ENCODE results near the gene ZFR2.

Gene ZFR2

DNA sequence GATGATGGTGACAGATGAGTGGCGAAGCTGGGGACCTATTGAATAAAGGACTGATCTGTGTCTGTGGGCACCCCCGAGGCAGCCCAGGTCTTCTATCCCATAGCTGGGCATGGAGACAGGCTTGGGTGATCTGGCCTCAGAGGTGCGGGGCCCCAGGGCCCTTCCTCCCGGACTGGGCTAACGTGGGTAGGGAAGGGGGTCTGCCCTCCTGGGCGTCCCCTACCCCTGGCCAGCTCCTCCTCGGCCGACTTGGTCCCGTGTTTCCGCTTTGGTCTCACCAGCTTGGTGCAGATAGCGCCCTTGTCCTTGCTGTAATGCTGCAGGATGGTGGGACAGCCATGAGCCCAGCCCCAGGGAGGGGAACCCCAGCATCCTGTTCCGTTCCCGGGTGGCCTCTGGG is 85.9 kb downstream of the ZFR2 start:
- H3K4me1 Mint-ChIP-seq: peaks cover 7% of the 10 kb centered on the region
- H3K9me3 Mint-ChIP-seq: no peaks in the 10 kb centered on the region
- peaks cover 12% of the 10 kb centered on the region for H3K36me3 Mint-ChIP-seq
- no peak overlapping the region for H3K27ac Mint-ChIP-seq
- H3K27me3 Mint-ChIP-seq: no peaks in the 10 kb centered on the region
- no peak overlapping the region for H3K4me3 Mint-ChIP-seq

GRCh38 chr19:3782330-3782729 is 86.5 kb downstream of the ZFR2 start:
- no peak overlapping the region for H3K27ac Mint-ChIP-seq
- H3K4me1 Mint-ChIP-seq: peaks cover 7% of the 10 kb centered on the region
- no peak overlapping the region for H3K4me3 Mint-ChIP-seq
- no peaks in the 10 kb centered on the region for H3K27me3 Mint-ChIP-seq
- no peaks in the 10 kb centered on the region for H3K9me3 Mint-ChIP-seq
- peaks cover 12% of the 10 kb centered on the region for H3K36me3 Mint-ChIP-seq

GRCh38 chr19:3781603-3782002 is 87.2 kb downstream of the ZFR2 start:
- no peak overlapping the region for H3K4me3 Mint-ChIP-seq
- no peaks in the 10 kb centered on the region for H3K27me3 Mint-ChIP-seq
- H3K36me3 Mint-ChIP-seq: peaks cover 12% of the 10 kb centered on the region
- H3K27ac Mint-ChIP-seq: no peak overlapping the region
- peaks cover 7% of the 10 kb centered on the region for H3K4me1 Mint-ChIP-seq
- H3K9me3 Mint-ChIP-seq: no peaks in the 10 kb centered on the region

GRCh38 chr19:3780786-3781304 is 88.0 kb downstream of the ZFR2 start:
- Mint-ChIP-seq H3K36me3 (peaks cover 12% of the 10 kb centered on the region), H3K27ac (no peak overlapping the region), H3K27me3 (no peaks in the 10 kb centered on the region), H3K4me1 (peaks cover 7% of the 10 kb centered on the region), H3K9me3 (no peaks in the 10 kb centered on the region), H3K4me3 (no peak overlapping the region)

DNA sequence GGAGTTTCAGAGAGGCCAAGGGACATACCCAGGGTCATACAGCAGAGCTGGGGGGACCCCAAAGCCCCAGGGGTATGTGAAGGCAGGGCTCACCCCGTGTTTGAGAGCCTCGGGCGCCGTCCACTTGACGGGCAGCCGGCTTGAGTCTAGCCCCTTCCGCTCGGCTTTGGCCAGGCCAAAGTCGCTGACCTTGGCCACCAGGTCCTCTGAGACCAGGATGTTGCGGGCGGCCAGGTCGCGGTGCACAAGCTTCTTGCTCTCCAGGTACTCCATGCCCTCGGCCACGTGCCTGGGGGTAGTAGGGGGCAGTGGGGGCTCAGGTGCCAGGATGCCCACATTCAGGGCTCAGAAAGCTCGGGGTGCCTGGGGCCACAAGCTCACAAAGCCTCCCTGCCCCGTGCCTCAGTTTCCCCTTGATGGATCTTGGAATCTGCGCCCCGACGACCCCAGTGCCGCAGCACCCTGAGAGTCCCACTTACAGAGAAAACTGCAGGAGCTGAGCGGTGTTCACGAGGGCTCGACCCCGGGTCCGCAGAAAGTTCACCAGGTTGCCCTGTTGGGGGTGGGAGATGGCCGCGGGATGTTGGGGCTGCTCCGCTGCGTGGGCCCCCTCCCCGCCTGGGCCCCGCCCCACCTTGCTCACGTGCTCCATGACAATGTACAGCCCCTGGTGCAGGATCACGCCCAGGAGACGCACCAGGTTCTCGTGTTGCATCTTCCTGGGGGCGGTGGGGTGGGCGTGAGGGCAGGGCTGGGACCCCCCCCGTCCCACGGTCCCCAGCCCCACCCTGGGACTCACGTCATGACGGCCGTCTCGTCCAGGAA is 89.7 kb downstream of the ZFR2 start:
- Mint-ChIP-seq H3K27me3 (no peaks in the 10 kb centered on the region), H3K9me3 (no peaks in the 10 kb centered on the region), H3K36me3 (peaks cover 12% of the 10 kb centered on the region), H3K27ac (no peak overlapping the region), H3K4me3 (no peak overlapping the region), H3K4me1 (peaks cover 3% of the 10 kb centered on the region)

DNA sequence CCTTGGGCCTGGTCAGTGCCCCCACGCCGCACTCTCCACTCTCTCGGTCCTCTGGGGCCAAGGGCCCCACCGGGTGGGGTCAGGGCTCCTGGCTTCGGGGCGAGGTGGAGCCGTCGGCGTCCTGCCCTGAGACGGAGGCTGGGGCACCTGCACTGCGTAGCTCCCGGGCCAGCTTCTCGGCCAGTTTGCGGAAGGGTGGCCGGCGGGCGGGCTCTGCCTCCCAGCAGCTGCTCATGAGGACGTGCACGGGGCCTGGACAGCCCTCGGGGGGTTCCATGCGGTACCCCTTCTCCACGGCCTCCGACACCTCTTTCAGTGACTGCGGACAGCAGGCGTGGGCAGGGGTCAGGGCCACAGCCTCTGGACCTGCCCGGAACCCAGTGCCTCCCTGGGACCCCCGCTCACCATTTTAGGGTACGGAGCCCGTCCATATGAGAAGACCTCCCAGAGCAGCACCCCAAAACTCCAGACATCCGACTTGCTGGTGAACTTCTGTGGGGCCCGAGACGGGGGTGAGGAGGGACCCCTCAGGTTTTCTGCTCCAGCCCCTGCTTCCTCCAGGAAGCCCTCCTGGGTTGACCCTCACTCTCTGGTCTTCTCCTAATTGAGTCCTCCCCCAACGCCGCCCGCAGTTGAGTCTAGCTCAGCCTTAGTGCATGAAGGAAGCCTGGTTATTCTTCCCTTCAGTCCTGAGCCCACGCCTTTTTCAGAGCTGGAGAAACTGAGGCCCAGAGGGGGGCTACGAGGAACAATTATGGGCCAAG is 90.6 kb downstream of the ZFR2 start:
- Mint-ChIP-seq H3K4me3 (no peak overlapping the region), H3K36me3 (peaks cover 10% of the 10 kb centered on the region)

DNA sequence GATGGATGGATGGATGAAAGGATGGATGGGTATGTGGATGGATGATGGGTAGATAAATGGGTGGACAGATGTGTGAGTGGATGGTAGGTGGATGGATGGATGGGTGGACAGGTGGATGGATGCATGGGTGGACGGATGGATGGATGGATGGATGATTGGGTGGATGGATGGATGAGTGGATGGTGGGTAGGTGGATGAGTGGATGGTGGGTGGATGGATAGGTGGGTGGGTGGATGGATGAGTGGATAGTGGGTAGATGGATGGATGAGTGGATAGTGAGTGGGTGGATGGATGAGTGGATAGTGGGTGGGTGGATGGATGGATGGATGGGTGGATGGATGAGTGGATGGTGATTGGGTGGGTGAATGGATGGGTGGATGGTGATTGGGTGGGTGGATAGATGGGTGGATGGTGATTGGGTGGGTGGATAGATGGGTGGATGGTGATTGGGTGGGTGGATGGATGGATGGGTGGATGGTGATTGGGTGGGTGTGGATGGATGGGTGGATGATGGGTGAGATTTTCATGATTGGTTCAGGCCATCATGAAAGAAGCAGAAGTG is 92.3 kb downstream of the ZFR2 start:
- Mint-ChIP-seq H3K27me3 (no peaks in the 10 kb centered on the region), H3K9me3 (no peaks in the 10 kb centered on the region), H3K4me3 (no peak overlapping the region), H3K27ac (no peak overlapping the region), H3K36me3 (peaks cover 2% of the 10 kb centered on the region), H3K4me1 (no peaks in the 10 kb centered on the region)

More for the DNA sequence above, 90.6 kb downstream of the ZFR2 start:
- H3K9me3 Mint-ChIP-seq: no peaks in the 10 kb centered on the region
- no peak overlapping the region for H3K27ac Mint-ChIP-seq
- H3K27me3 Mint-ChIP-seq: no peaks in the 10 kb centered on the region
- H3K4me1 Mint-ChIP-seq: no peaks in the 10 kb centered on the region

- H3K4me1 Mint-ChIP-seq: peaks cover 4% of the 10 kb centered on the region
- H3K9me3 Mint-ChIP-seq: no peaks in the 10 kb centered on the region
- no peak overlapping the region for H3K27ac Mint-ChIP-seq
These were observed 93.0 kb downstream of the ZFR2 start for GRCh38 chr19:3775831-3776230.

GRCh38 chr19:3775374-3775711 is 93.5 kb downstream of the ZFR2 start:
- no peak overlapping the region for H3K4me3 Mint-ChIP-seq
- peaks cover 4% of the 10 kb centered on the region for H3K4me1 Mint-ChIP-seq
- no peak overlapping the region for H3K27ac Mint-ChIP-seq
- no peaks in the 10 kb centered on the region for H3K27me3 Mint-ChIP-seq
- H3K9me3 Mint-ChIP-seq: no peaks in the 10 kb centered on the region
- no peaks in the 10 kb centered on the region for H3K36me3 Mint-ChIP-seq

More at GRCh38 chr19:3775831-3776230, 93.0 kb downstream of the ZFR2 start:
- H3K27me3 Mint-ChIP-seq: no peaks in the 10 kb centered on the region
- H3K36me3 Mint-ChIP-seq: no peaks in the 10 kb centered on the region
- H3K4me3 Mint-ChIP-seq: no peak overlapping the region

DNA sequence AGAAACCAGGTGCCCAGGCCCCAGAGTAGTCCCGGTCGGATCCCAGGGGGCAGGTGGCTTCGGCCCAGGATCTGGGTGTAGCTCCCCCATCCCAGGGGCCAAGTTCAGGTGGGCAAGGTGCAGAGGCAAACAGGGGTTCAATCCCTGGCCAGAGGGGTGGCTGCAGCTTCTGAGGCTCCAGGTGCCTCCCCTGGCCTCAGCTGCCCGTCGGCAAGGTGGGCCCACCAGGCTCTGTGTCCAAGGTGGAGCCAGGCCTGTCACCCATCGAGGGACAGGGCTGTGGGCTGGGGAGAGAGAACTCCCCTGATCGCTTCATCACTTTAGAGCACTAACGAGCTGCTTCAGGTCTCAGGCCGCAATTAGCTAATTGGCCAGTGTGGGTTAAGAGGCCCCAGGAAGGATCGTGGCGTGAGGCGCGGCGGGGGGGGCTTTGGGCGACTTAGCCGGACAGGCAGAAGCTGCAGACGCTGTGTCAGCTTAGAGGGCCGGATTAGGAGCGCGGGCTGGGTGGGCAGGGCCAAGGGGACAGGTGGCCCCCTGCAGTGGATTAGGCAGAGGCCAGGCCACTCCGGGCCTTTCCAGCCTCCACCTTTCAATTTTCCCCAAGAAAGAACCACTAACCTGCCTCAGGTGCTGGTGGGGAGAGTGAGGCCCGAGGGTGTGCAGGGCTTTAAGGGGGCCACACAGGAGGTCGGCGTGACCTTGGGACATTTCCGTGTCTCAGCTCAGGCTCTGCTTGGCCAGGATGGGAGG is 94.0 kb downstream of the ZFR2 start:
- Mint-ChIP-seq H3K27me3 (no peaks in the 10 kb centered on the region), H3K36me3 (peaks cover 2% of the 10 kb centered on the region), H3K4me1 (peaks cover 4% of the 10 kb centered on the region), H3K4me3 (no peak overlapping the region), H3K9me3 (no peaks in the 10 kb centered on the region), H3K27ac (no peak overlapping the region)

DNA sequence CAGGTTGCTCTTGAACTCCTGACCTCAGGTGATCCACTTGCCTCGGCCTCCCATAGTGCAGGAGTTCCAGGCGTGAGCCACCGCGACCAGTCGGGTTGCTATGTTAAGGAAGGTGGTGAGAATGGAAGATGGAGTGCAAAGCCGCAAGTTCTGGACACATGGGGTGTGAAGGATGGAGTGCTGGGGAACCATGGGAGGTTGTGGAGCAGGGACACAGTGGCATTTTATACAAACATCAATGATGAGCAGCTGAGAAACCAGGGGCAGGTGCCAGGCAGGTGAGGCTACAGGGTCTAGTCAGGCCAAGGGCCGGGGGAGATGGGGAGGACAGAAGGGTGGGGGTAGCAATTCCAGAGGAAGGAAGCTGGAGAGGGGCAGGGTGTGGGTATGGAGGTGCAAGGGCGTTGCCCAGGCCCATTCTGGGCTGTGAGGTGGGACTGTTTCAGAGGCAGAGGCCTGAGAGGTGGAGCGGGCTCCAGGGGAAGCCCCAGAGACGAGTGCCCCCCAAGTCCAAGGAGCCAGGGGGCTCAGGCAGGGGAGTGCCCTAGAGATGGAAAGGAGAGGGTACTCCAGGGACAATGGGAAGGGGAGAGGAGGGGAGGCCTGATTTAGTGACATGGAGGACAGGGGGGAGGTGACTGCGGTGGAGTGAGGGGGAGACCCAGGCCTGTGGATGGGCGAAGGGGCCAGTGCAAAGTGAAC is 94.9 kb downstream of the ZFR2 start:
- Mint-ChIP-seq H3K36me3 (peaks cover 3% of the 10 kb centered on the region), H3K4me1 (peaks cover 5% of the 10 kb centered on the region), H3K27ac (no peak overlapping the region), H3K27me3 (no peaks in the 10 kb centered on the region), H3K4me3 (no peak overlapping the region), H3K9me3 (no peaks in the 10 kb centered on the region)

GRCh38 chr19:3771906-3772455 is 96.9 kb downstream of the ZFR2 start, which contains the start of gene RAX2:
Gene RAX2 (minus strand): TSS chr19:3772228. CDS start chr19:3771742, 486 bp downstream.
- no peaks in the 10 kb centered on the region for H3K9me3 Mint-ChIP-seq
- no peak within 1 kb of the TSS for H3K4me3 Mint-ChIP-seq
- H3K27me3 Mint-ChIP-seq: no peaks in the 10 kb centered on the region
- H3K27ac Mint-ChIP-seq: peak within 1 kb of the TSS; percentile 84
- peaks cover 5% of the 10 kb centered on the region for H3K36me3 Mint-ChIP-seq
- H3K4me1 Mint-ChIP-seq: peaks cover 8% of the 10 kb centered on the region

- no peaks in the 10 kb centered on the region for H3K27me3 Mint-ChIP-seq
- peaks cover 13% of the 10 kb centered on the region for H3K4me1 Mint-ChIP-seq
- H3K4me3 Mint-ChIP-seq: no peak overlapping the region
- no peaks in the 10 kb centered on the region for H3K9me3 Mint-ChIP-seq
- peaks cover 6% of the 10 kb centered on the region for H3K36me3 Mint-ChIP-seq
- no peak overlapping the region for H3K27ac Mint-ChIP-seq
These were observed 97.6 kb downstream of the ZFR2 start for GRCh38 chr19:3771000-3771905.

All from activated naive CD4-positive, alpha-beta T cell treated with anti-CD3 and anti-CD28 coated beads, Interleukin-2, amount 50 U/mL, for 24 hours (primary cell).